MG63 (cell line): ENCODE results near the gene VIPR2. TPM values are rescaled to one million over a fixed set of nuclear protein-coding genes. Genes with fewer than 3 reads are reported as not detected.
"Not testable (repeated sequence)": the region's sequence is repeated elsewhere in the genome, so short reads cannot be mapped to it uniquely, and the experiment has no call there.

ENCODE experiments used
- DNase-seq: peaks from one replicate; pipeline ENCODE4 v3.0.0-alpha.2; 2020
- H3K27me3 ChIP-seq: fragments of 250-450 bp; sonication (Bioruptor Pico); 2 replicates; pipeline ENCODE4 v1.5.1; 2020; ENCODE audit warnings: mild to moderate bottlenecking, moderate library complexity
- H3K36me3 ChIP-seq: fragments of 250-450 bp; sonication (Bioruptor Pico); 2 replicates; pipeline ENCODE4 v1.5.1; 2020; ENCODE audit warnings: mild to moderate bottlenecking, moderate library complexity
- H3K4me3 ChIP-seq: fragments of 250-450 bp; sonication (Bioruptor Pico); 2 replicates; pipeline ENCODE4 v1.5.1; 2020; ENCODE audit warnings: mild to moderate bottlenecking, moderate library complexity
- H3K9me3 ChIP-seq: fragments of 250-450 bp; sonication (Bioruptor Pico); 2 replicates; pipeline ENCODE4 v1.5.1; 2020; ENCODE audit warnings: mild to moderate bottlenecking, moderate library complexity
- total RNA-seq: library from RNA; depleted of rRNA; stranded (reverse); fragments of >200 nt; shearing (Covaris generic); gene quantifications from 2 replicates; pipeline ENCODE4 v1.2.3, GENCODE V29; 2014; ENCODE audit warnings: low replicate concordance

The VIPR2 gene
- total RNA-seq, 1 experiment from 2014 or later, result not detected

GRCh38 chr7:159000070-159000469 is 144.6 kb downstream of the VIPR2 start:
- DNase-seq, result no peak
- Histone ChIP-seq H3K4me3 (no peak overlapping the region), H3K9me3 (no peaks in the 10 kb centered on the region), H3K36me3 (no peaks in the 10 kb centered on the region), H3K27me3 (0 out of 2 replicates have a peak, but pooled peaks cover 2% of the 10 kb centered on the region)

GRCh38 chr7:158999496-158999895 is 145.2 kb downstream of the VIPR2 start:
- no peaks in the 10 kb centered on the region for H3K36me3 ChIP-seq
- 0 out of 2 replicates have a peak, but pooled peaks cover 2% of the 10 kb centered on the region for H3K27me3 ChIP-seq
- no peaks in the 10 kb centered on the region for H3K9me3 ChIP-seq
- DNase-seq, result no peak
- no peak overlapping the region for H3K4me3 ChIP-seq

GRCh38 chr7:158998261-158998660 is 146.4 kb downstream of the VIPR2 start:
- DNase-seq, H3K27me3 ChIP-seq, H3K4me3 ChIP-seq, H3K9me3 ChIP-seq, H3K36me3 ChIP-seq: not testable (repeated sequence)

- no peaks in the 10 kb centered on the region for H3K9me3 ChIP-seq
- H3K36me3 ChIP-seq, result no peaks in the 10 kb centered on the region
- no peak for DNase-seq
These were observed 147.2 kb downstream of the VIPR2 start for GRCh38 chr7:158997471-158997870.

GRCh38 chr7:158997110-158997453 is 147.6 kb downstream of the VIPR2 start:
- Histone ChIP-seq H3K27me3 (0 out of 2 replicates have a peak, but pooled peaks cover 2% of the 10 kb centered on the region), H3K4me3 (no peak overlapping the region), H3K9me3 (no peaks in the 10 kb centered on the region), H3K36me3 (no peaks in the 10 kb centered on the region)
- DNase-seq, result no peak

More at GRCh38 chr7:158997471-158997870, 147.2 kb downstream of the VIPR2 start:
- Histone ChIP-seq H3K27me3 (0 out of 2 replicates have a peak, but pooled peaks cover 2% of the 10 kb centered on the region), H3K4me3 (no peak overlapping the region)

GRCh38 chr7:158996214-158997109 is 148.2 kb downstream of the VIPR2 start:
- no peak for DNase-seq
- no peaks in the 10 kb centered on the region for H3K36me3 ChIP-seq
- H3K9me3 ChIP-seq, result no peaks in the 10 kb centered on the region
- H3K27me3 ChIP-seq, result 0 out of 2 replicates have a peak, but pooled peaks cover 2% of the 10 kb centered on the region
- H3K4me3 ChIP-seq, result no peak overlapping the region

DNA sequence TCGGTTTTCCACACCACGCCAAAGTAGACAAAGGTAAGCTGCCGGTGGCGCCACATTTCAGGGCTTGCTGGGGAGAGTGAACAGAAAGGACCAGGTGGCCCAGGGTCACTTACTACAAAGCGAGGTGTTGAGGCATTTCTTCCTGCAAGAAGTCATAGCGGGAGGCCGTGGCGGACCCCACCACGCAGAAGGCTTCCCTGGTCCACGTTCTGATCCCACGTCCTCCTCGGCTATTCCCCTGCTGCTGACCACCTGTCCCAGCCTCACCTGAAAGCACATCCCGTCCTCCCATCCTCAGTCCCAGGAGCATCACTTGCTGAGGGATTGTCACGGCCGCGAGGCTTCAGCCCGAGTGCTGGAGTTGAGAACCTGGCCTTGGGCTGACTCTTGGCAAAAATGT is 149.2 kb downstream of the VIPR2 start:
- no peak for DNase-seq
- Histone ChIP-seq H3K4me3 (no peak overlapping the region), H3K36me3 (no peaks in the 10 kb centered on the region), H3K9me3 (no peaks in the 10 kb centered on the region), H3K27me3 (0 out of 2 replicates have a peak, but pooled peaks cover 2% of the 10 kb centered on the region)

DNA sequence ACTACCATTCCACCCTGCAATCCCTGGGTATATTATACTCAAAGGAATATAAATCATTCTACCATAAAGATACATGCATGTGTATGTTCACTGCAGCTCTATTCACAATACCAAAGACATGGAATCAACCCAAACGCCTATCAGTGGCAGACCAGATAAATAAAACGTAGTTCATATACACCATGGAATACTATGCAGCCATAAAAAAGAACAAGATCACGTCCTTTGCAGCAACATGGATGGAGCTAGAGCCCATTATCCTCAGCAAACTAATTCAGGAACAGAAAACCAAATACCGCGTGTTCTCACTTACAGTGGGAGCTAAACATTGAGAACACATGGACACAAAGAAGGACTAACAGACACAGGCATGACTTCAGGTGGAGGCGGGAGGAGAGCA is 150.0 kb downstream of the VIPR2 start:
- H3K36me3 ChIP-seq, result no peaks in the 10 kb centered on the region

GRCh38 chr7:158993591-158993990 is 151.1 kb downstream of the VIPR2 start:
- Histone ChIP-seq H3K27me3 (0 out of 2 replicates have a peak, but pooled peaks cover 2% of the 10 kb centered on the region), H3K4me3 (no peak overlapping the region), H3K36me3 (no peaks in the 10 kb centered on the region), H3K9me3 (no peaks in the 10 kb centered on the region)
- DNase-seq, result no peak

More for the DNA sequence above, 150.0 kb downstream of the VIPR2 start:
- no peak for DNase-seq
- no peak overlapping the region for H3K4me3 ChIP-seq
- no peaks in the 10 kb centered on the region for H3K9me3 ChIP-seq
- 0 out of 2 replicates have a peak, but pooled peaks cover 2% of the 10 kb centered on the region for H3K27me3 ChIP-seq

DNA sequence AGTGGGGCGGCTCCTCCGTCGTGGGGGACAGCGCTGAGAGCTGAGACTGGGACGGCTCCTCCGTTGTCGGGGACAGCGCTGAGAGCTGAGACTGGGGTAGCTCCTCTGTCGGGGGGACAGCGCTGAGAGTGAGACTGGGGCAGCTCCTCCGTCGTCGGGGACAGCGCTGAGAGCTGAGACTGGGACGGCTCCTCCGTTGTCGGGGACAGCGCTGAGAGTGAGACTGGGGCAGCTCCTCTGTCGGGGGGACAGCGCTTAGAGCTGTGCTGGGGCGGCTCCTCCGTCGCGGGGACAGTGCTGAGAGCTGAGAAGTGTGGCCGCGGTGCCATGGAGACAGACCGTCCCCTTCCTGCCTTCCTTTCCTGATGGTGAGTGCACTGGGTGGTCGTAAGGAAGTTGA is 151.9 kb downstream of the VIPR2 start:
- no peaks in the 10 kb centered on the region for H3K36me3 ChIP-seq
- H3K27me3 ChIP-seq, result 0 out of 2 replicates have a peak, but pooled peaks cover 2% of the 10 kb centered on the region
- no peak overlapping the region for H3K4me3 ChIP-seq
- no peaks in the 10 kb centered on the region for H3K9me3 ChIP-seq
- DNase-seq, result no peak

DNA sequence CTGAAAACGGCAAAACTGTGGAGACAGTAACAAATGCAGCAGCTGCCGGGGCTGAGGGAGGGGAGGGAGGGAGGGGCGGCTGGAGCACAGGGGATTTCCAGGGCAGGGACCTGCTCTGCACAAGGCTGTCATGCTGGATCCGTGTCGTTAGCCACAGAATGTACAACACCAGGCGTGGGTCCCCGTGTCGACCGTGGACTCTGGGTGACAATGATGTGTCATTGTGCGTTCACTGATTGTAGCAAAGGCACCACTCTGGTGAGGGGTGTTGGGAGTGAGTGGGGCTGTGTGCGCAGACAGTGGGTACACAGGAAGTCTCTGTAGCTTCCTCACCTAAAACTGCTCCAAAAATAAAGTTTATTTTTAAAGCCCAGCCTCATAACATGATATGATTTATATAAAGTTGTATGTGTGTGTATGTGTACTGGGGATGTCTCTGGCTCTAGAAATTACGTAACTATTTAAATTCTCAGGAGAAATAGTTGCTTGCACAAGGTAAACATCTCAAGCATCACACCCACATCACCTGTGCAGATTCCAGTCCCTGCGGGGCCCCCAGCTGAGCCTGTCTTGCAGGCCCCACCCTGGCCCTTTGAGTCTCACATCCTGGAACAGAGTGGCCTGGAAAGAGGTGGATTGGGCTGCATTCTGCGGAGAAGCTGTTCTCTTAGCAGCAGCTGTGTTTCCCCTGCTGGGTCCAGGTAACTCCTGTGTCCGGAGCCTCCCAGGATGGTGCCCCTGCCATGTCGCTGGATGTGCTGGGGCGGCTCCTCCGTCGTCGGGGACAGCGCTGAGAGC is 152.6 kb downstream of the VIPR2 start:
- H3K4me3 ChIP-seq, result no peak overlapping the region
- H3K27me3 ChIP-seq, result no peaks in the 10 kb centered on the region
- no peak for DNase-seq
- no peaks in the 10 kb centered on the region for H3K9me3 ChIP-seq
- H3K36me3 ChIP-seq, result no peaks in the 10 kb centered on the region

DNA sequence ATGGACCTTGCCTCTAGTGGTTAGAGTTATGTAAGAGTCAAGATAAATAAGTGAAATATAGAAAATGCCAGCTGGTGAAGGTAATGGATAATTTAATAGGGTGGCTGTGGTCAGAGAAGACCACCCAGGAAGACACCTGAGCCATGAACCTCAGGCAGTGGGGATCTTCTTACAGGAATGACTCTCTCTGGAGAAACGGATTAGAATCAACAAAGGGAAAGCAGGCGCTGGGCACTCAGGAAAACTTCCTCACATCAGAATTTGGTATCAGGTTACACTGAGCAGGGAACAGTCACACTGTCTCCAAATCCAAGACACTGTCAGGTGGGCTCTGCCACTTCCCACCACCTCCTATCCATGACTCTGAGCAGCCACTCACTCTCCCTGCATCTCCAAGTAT is 155.7 kb downstream of the VIPR2 start:
- Histone ChIP-seq H3K36me3 (no peaks in the 10 kb centered on the region), H3K27me3 (no peaks in the 10 kb centered on the region), H3K9me3 (no peaks in the 10 kb centered on the region), H3K4me3 (no peak overlapping the region)
- no peak for DNase-seq

- DNase-seq, result no peak
- Histone ChIP-seq H3K36me3 (no peaks in the 10 kb centered on the region), H3K9me3 (no peaks in the 10 kb centered on the region), H3K27me3 (no peaks in the 10 kb centered on the region), H3K4me3 (no peak overlapping the region)
These were observed 156.3 kb downstream of the VIPR2 start for GRCh38 chr7:158988302-158988862.

DNA sequence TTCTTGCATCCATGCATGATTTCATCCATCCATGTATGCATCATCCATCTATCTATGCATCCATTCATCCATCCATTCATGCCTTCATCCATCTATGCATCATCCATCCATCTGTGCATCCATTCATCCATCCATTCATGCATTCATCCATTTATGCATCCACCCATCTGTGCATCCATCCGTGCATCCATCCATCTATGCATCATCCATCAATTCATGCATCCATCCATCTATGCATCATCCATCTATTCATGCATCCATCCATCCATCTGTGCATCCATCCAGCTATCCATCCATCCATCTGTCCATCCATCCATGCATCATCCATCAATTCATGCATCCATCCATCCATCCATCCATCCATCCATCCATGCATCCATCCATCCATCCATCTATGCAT is 157.0 kb downstream of the VIPR2 start:
- Histone ChIP-seq H3K4me3 (no peak overlapping the region), H3K27me3 (no peaks in the 10 kb centered on the region), H3K9me3 (no peaks in the 10 kb centered on the region), H3K36me3 (no peaks in the 10 kb centered on the region)
- no peak for DNase-seq

DNA sequence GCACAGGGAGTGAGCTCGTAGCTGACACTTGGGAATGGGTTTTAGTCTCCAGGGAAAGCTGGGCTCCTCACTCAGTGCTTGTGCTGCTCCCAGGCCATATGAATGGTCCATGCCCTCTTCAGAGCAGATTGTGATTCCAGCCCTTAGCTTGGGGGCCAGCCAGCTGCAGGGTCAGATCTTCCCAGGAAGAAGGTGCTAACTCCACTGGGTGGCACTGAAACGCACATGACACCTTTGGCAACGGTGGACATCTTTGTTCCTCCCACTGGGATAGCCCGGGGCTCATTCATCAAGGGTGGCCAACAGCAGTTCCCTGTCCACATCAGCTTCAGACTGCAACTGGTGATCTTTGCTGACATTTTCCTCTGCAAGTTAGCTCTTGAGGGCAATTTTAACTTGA is 159.1 kb downstream of the VIPR2 start:
- Histone ChIP-seq H3K9me3 (no peaks in the 10 kb centered on the region), H3K4me3 (no peak overlapping the region), H3K27me3 (no peaks in the 10 kb centered on the region), H3K36me3 (no peaks in the 10 kb centered on the region)
- no peak for DNase-seq

DNA sequence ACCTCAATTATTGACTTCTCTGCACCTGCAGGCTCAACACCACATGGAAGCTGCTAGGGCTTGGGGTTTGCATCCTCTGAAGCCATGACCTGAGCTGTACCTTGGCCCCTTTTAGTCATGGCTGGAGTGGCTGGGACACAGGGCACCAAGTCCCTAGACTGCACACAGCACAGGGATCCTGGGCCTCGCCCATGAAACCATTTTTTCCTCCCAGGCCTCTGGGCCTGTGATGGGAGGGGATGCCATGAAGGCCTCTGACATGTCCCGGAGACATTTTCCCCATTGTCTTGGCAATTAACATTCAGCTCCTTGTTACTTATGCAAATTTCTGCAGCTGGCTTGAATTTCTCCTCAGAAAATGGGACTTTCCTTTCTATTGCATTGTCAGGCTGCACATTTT is 160.7 kb downstream of the VIPR2 start:
- not testable (repeated sequence) for H3K36me3 ChIP-seq, H3K27me3 ChIP-seq, DNase-seq, H3K4me3 ChIP-seq, H3K9me3 ChIP-seq

DNA sequence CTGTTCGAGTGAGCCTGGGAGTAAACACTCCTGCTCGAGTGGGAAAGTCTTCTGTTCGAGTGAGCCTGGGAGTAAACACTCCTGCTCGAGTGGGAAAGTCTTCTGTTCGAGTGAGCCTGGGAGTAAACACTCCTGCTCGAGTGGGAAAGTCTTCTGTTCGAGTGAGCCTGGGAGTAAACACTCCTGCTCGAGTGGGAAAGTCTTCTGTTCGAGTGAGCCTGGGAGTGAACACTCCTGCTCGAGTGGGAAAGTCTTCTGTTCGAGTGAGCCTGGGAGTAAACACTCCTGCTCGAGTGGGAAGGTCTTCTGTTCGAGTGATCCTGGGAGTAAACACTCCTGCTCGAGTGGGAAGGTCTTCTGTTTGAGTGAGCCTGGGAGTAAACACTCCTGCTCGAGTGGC is 162.6 kb downstream of the VIPR2 start:
- not testable (repeated sequence) for H3K9me3 ChIP-seq, H3K4me3 ChIP-seq, DNase-seq, H3K36me3 ChIP-seq, H3K27me3 ChIP-seq
